ENCODE measurements around the gene NUAK1. TPM values are rescaled to one million over a fixed set of nuclear protein-coding genes. Genes with fewer than 3 reads are reported as not detected.

NUAK1 gene
- polyA plus RNA-seq, 1 donor from 2014 or later = 8.3 TPM

- H3K27me3 ChIP-seq (ENCODE audit: insufficient read depth, low read depth, low read length) = no peaks in the 10 kb centered on the region
- peaks cover 8% of the 10 kb centered on the region for H3K36me3 ChIP-seq (ENCODE audit: insufficient read depth, low read length)
- no peak overlapping the region for H3K9ac ChIP-seq (ENCODE audit: low read length)
- no peak for TF ChIP-seq TAF1 (IDR thresholded peaks at IDR 0.05; ENCODE audit: low read depth)
- TF ChIP-seq, protein P1, sequence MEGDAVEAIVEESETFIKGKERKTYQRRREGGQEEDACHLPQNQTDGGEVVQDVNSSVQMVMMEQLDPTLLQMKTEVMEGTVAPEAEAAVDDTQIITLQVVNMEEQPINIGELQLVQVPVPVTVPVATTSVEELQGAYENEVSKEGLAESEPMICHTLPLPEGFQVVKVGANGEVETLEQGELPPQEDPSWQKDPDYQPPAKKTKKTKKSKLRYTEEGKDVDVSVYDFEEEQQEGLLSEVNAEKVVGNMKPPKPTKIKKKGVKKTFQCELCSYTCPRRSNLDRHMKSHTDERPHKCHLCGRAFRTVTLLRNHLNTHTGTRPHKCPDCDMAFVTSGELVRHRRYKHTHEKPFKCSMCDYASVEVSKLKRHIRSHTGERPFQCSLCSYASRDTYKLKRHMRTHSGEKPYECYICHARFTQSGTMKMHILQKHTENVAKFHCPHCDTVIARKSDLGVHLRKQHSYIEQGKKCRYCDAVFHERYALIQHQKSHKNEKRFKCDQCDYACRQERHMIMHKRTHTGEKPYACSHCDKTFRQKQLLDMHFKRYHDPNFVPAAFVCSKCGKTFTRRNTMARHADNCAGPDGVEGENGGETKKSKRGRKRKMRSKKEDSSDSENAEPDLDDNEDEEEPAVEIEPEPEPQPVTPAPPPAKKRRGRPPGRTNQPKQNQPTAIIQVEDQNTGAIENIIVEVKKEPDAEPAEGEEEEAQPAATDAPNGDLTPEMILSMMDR (IDR thresholded peaks at IDR 0.05; ENCODE audit: poor library complexity, severe bottlenecking) = no peak
- TF ChIP-seq, protein P2, sequence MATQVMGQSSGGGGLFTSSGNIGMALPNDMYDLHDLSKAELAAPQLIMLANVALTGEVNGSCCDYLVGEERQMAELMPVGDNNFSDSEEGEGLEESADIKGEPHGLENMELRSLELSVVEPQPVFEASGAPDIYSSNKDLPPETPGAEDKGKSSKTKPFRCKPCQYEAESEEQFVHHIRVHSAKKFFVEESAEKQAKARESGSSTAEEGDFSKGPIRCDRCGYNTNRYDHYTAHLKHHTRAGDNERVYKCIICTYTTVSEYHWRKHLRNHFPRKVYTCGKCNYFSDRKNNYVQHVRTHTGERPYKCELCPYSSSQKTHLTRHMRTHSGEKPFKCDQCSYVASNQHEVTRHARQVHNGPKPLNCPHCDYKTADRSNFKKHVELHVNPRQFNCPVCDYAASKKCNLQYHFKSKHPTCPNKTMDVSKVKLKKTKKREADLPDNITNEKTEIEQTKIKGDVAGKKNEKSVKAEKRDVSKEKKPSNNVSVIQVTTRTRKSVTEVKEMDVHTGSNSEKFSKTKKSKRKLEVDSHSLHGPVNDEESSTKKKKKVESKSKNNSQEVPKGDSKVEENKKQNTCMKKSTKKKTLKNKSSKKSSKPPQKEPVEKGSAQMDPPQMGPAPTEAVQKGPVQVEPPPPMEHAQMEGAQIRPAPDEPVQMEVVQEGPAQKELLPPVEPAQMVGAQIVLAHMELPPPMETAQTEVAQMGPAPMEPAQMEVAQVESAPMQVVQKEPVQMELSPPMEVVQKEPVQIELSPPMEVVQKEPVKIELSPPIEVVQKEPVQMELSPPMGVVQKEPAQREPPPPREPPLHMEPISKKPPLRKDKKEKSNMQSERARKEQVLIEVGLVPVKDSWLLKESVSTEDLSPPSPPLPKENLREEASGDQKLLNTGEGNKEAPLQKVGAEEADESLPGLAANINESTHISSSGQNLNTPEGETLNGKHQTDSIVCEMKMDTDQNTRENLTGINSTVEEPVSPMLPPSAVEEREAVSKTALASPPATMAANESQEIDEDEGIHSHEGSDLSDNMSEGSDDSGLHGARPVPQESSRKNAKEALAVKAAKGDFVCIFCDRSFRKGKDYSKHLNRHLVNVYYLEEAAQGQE (IDR thresholded peaks at IDR 0.05; ENCODE audit: borderline replicate concordance) = no peak
- no peak for TF ChIP-seq POLR2AphosphoS5 (IDR thresholded peaks at IDR 0.05)
- TF ChIP-seq MXI1 (conservative IDR thresholded peaks at IDR 0.05; ENCODE audit: poor library complexity, severe bottlenecking) = no peak
- no peak for TF ChIP-seq EP300 (conservative IDR thresholded peaks at IDR 0.05; ENCODE audit: poor library complexity, severe bottlenecking)
- no peak for TF ChIP-seq SMC3 (conservative IDR thresholded peaks at IDR 0.05; ENCODE audit: poor library complexity)
- no peaks in the 10 kb centered on the region for H3K9me2 ChIP-seq (ENCODE audit: insufficient read depth, low read length)
- H3K27ac ChIP-seq (ENCODE audit: low read length) = no peak overlapping the region
- no peak overlapping the region for H3K4me3 ChIP-seq (ENCODE audit: low read length)
- no peak overlapping the region for H2AFZ ChIP-seq (ENCODE audit: low read depth, low read length)
- no peaks in the 10 kb centered on the region for H3K79me2 ChIP-seq (replicated peaks; ENCODE audit: insufficient read depth, low read length)
- no peaks in the 10 kb centered on the region for H3K9me3 ChIP-seq (ENCODE audit: low read length)
- no peaks in the 10 kb centered on the region for H4K20me1 ChIP-seq (ENCODE audit: insufficient read depth)
- H3F3A ChIP-seq (ENCODE audit: insufficient read depth, low read length, poor library complexity, severe bottlenecking) = no peaks in the 10 kb centered on the region
- H3K4me2 ChIP-seq (ENCODE audit: low read length) = no peak overlapping the region
These were observed 68.6 kb downstream of the NUAK1 start for GRCh38 chr12:106070147-106070546.

GRCh38 chr12:106068296-106068695, 70.5 kb downstream of the NUAK1 start:
- no peak for TF ChIP-seq TAF1 (IDR thresholded peaks at IDR 0.05; ENCODE audit: low read depth)
- TF ChIP-seq MXI1 (conservative IDR thresholded peaks at IDR 0.05; ENCODE audit: poor library complexity, severe bottlenecking) = no peak
- no peak for TF ChIP-seq EZH2 (IDR thresholded peaks at IDR 0.05; ENCODE audit: borderline replicate concordance, insufficient read depth, low read length, poor library complexity, severe bottlenecking)
- H3K9me2 ChIP-seq (ENCODE audit: insufficient read depth, low read length) = no peaks in the 10 kb centered on the region
- H4K20me1 ChIP-seq (ENCODE audit: insufficient read depth) = no peaks in the 10 kb centered on the region
- no peaks in the 10 kb centered on the region for H3K79me2 ChIP-seq (replicated peaks; ENCODE audit: insufficient read depth, low read length)
- no peak overlapping the region for H3K9ac ChIP-seq (ENCODE audit: low read length)
- no peaks in the 10 kb centered on the region for H3K27me3 ChIP-seq (ENCODE audit: insufficient read depth, low read depth, low read length)
- no peaks in the 10 kb centered on the region for H3K9me3 ChIP-seq (ENCODE audit: low read length)
- H3K27ac ChIP-seq (ENCODE audit: low read length) = no peak overlapping the region
- no peak overlapping the region for H2AFZ ChIP-seq (ENCODE audit: low read depth, low read length)
- no peak overlapping the region for H3K4me2 ChIP-seq (ENCODE audit: low read length)
- H3F3A ChIP-seq (ENCODE audit: insufficient read depth, low read length, poor library complexity, severe bottlenecking) = no peaks in the 10 kb centered on the region
- H3K36me3 ChIP-seq (ENCODE audit: insufficient read depth, low read length) = peaks cover 8% of the 10 kb centered on the region
- no peak overlapping the region for H3K4me3 ChIP-seq (ENCODE audit: low read length)

- Histone ChIP-seq H3K27me3 (ENCODE audit: insufficient read depth, low read depth, low read length) (no peaks in the 10 kb centered on the region), H4K20me1 (ENCODE audit: insufficient read depth) (no peaks in the 10 kb centered on the region), H2AFZ (ENCODE audit: low read depth, low read length) (no peak overlapping the region), H3K27ac (ENCODE audit: low read length) (no peak overlapping the region), H3K9me2 (ENCODE audit: insufficient read depth, low read length) (no peaks in the 10 kb centered on the region), H3K4me2 (ENCODE audit: low read length) (no peak overlapping the region), H3K9me3 (ENCODE audit: low read length) (no peaks in the 10 kb centered on the region), H3K9ac (ENCODE audit: low read length) (no peak overlapping the region), H3K79me2 (replicated peaks; ENCODE audit: insufficient read depth, low read length) (no peaks in the 10 kb centered on the region), H3K36me3 (ENCODE audit: insufficient read depth, low read length) (peaks cover 8% of the 10 kb centered on the region), H3K4me3 (ENCODE audit: low read length) (no peak overlapping the region), H3F3A (ENCODE audit: insufficient read depth, low read length, poor library complexity, severe bottlenecking) (no peaks in the 10 kb centered on the region)
- TF ChIP-seq, protein P2 (IDR thresholded peaks at IDR 0.05; ENCODE audit: borderline replicate concordance) = no peak
- TF ChIP-seq EP300 (conservative IDR thresholded peaks at IDR 0.05; ENCODE audit: poor library complexity, severe bottlenecking) (no peak), TAF1 (IDR thresholded peaks at IDR 0.05; ENCODE audit: low read depth) (no peak), SMC3 (conservative IDR thresholded peaks at IDR 0.05; ENCODE audit: poor library complexity) (no peak), MXI1 (conservative IDR thresholded peaks at IDR 0.05; ENCODE audit: poor library complexity, severe bottlenecking) (no peak), EZH2 (IDR thresholded peaks at IDR 0.05; ENCODE audit: borderline replicate concordance, insufficient read depth, low read length, poor library complexity, severe bottlenecking) (no peak), RAD21 (conservative IDR thresholded peaks at IDR 0.05) (no peak), POLR2AphosphoS5 (IDR thresholded peaks at IDR 0.05) (no peak)
- TF ChIP-seq, protein P1 (IDR thresholded peaks at IDR 0.05; ENCODE audit: poor library complexity, severe bottlenecking) = no peak
These were observed 71.0 kb downstream of the NUAK1 start for GRCh38 chr12:106067606-106068205.
